Measurements from ENCODE around the gene THYN1.

GRCh38 chr11:134226806-134227325 lies 26.3 kb downstream of the THYN1 start:
- TF ChIP-seq CTCF (conservative IDR thresholded peaks at IDR 0.05; ENCODE audit: low read depth, low read length), result no peak
- TF ChIP-seq EZH2phosphoT487 (IDR thresholded peaks at IDR 0.05; ENCODE audit: borderline replicate concordance, low read length), result no peak
- TF ChIP-seq EZH2 (IDR thresholded peaks at IDR 0.05; ENCODE audit: low read length, unreplicated experiment), result no peak

Data from PC-3 (cell line).